SKM-1 treated with dmso at 0.1 percent for 144 hours (cell line): ENCODE data around the gene LAMC1.

Experiments
- DNase-seq: peaks from one replicate; lab custom pipeline; 2025; ENCODE audit not compliant: unreplicated experiment; lab: John Stamatoyannopoulos, UW

The LAMC1 gene

DNA sequence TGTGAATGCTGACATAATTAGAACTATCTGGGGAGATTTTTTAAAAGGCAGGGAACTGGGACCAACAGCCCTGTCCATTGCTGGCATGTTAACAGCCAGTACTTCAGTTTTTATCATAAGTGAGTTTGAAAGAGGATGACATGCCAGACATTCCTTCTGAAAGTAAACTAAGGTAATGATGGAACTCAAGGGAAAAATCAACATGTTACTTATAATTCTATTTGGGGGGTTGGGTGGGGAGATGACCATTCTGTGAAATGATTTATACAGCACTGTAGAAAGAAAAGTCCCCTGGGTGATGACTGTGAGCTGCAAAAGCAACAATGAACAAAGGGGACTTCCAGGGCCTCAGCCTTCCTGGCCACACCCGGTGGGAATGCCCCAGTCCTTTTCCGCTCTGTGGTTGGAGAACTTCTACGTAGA, 157.4 kb downstream of the LAMC1 start:
- DNase-seq: no peak

GRCh38 chr1:183185941-183186490, 162.8 kb downstream of the LAMC1 start, which contains the start of gene LAMC2:
Gene LAMC2 (plus strand): TSS chr1:183186264. CDS start chr1:183186353, 89 bp downstream.
- no peak for DNase-seq

DNA sequence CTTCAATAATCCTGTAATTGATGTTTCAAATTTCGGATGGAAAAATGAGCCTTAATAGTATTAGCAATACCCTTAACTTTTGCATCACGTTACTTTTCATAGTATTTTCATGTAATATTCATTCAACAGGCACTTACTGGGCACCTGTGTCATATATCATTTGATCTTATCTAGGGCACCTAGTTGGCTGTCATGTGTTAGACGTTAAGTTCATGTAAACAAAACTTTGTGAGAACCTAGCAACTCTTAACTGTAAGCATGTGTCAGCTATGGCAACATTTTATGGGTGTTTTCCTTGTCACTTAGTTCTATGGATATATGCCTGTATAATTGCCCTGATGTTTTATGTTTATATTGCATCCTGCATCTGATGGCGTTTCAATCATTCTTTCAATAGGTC, 163.6 kb downstream of the LAMC1 start:
- DNase-seq: no peak

- DNase-seq: no peak
These were observed 165.0 kb downstream of the LAMC1 start for GRCh38 chr1:183188240-183188639.

- DNase-seq: no peak
These were observed 168.6 kb downstream of the LAMC1 start for GRCh38 chr1:183191833-183192232.

- no peak for DNase-seq
These were observed 170.8 kb downstream of the LAMC1 start for GRCh38 chr1:183193963-183194525.

DNA sequence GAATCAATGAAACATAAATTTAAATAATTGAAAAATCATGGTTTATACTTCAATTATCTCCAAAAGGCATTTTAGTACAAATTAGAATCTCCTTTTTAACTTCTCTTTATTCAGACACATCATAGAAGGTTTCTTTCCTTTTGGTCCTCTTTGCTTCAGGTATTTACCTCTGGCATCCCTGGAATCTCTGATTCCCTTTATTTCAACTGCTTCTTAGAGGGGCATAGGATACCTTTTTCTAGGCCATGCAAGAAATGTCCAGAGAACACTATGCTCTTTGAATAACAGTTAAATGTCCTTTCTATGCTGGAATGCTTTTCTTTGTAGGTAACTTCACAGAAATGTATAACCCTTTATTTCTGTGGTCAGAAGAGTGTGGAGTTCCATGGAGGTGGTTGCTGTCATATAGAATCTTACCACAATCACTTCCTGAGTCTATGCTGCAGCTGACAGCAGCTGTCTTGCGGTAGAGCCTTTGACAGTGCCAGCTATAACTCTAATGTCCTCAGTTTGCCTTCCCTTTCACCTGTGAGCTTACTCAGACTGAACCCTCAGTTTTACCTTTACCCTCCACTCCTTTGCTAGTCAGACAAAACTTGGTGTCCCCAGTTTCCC, 171.4 kb downstream of the LAMC1 start:
- peak; percentile 15 for DNase-seq

DNA sequence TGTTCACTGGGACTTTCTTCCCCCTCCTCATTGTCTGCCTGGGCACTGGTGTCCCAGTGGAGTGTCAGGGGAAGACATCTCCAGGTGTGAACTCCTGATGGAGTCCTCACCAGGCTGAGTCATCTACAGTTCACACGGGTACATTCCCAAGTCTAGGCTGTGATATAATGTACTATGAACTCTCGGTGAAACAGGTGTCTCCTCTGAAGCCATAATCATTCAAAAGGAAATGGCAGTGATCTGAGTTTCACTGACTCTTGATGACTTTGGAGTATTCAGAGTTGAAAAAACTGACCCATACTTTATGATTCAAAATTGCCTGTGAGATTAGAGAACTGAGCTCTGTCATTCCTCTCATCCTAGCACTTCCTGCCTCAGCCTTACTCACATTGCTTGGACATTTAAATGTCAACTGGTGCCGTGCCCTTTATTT, 171.9 kb downstream of the LAMC1 start:
- no peak for DNase-seq
